Endometrial microvascular endothelial cells (primary cell): ENCODE data around the gene SOCS7. TPM values are rescaled to one million over a fixed set of nuclear protein-coding genes. Genes with fewer than 3 reads are reported as not detected.

Experiments used
- in situ Hi-C: cut with HindIII; loops from 2 replicates; pipeline ENCODE4 v1.10.0; 2017; ENCODE audit warnings: low sequenced_read_pairs, low pct_unique_long_range_greater_than_20kb; ENCODE audit errors: inconsistent ontology term
- total RNA-seq: library from RNA; depleted of rRNA; stranded (reverse); fragments of >200 nt; gene quantifications from one replicate; pipeline ENCODE4 v1.2.3, GENCODE V29; 2015; ENCODE audit errors: inconsistent ontology term

SOCS7 gene
- 12.4 TPM for total RNA-seq

- in situ Hi-C loops, result no loop called here
These were observed at the start of gene SOCS7 for GRCh38 chr17:38351412-38352222. SOCS7 (plus strand) TSS chr17:38351844; CDS start chr17:38352053, 209 bp downstream.

GRCh38 chr17:38315497-38315896, 36.1 kb upstream of the SOCS7 start:
- in situ Hi-C loops, result no loop called here

DNA sequence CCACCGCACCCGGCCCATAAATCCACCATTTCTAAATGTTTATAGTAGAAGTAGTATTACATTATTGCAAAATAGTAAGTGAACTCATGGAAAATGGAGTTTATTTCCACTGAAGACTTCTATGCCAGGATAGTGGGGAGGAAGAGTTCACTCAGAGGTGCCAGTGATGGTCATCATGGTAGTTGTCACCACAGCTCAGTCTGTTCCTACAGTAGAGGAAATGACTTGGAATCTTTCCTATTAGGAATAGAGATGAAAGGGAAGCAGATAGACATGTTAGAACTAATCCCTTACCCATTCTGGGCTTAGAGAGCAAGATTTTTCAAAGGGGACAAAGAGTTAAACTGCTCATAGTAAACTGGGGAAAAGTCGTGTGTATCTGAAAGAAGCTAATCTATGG, 34.6 kb upstream of the SOCS7 start:
- in situ Hi-C loops, result no loop called here

DNA sequence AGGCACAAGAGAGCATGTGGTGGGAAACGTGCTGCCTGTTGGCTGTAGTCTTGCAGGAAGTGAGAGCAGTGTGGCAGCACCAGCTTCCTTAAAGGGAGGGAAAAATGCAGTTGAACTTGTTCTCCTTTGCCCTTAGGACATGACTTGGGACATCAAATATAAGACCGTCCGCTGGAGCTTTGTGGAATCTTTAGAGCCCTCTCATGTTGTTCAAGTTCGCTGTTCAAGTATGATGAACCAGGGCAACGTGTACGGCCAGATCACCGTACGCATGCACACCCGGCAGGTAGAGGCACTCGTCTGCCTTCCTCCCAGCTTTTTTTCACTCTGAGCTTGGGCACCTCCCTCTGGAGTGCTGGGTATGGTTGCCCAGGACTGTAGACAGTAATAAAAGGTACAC, 31.2 kb upstream of the SOCS7 start:
- in situ Hi-C loops, result no loop called here

DNA sequence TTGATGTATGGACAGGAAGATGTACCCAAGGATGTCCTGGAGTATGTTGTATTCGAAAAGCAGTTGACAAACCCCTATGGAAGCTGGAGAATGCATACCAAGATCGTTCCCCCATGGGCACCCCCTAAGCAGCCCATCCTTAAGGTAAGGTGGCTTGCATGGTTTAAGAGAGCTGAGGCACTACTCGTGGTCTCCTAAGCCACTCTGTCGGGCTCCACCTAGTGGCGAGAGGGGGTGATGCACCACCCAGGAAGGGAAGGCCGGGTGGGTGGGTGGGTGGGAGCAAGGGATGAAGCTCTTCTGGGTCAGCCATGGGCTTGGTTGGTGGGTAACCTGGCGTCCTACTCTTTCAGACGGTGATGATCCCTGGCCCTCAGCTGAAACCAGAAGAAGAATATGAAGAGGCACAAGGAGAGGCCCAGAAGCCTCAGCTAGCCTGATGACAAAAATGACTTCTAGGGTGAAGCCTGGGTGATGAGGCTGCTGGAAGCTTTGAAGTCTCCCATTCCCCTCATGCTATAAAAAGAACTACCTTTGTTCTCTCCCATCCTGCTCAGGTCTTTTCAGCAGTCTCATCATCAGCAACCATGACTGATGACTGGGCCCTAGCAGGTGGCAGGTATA, 29.4 kb upstream of the SOCS7 start:
- in situ Hi-C loops, result no loop called here

DNA sequence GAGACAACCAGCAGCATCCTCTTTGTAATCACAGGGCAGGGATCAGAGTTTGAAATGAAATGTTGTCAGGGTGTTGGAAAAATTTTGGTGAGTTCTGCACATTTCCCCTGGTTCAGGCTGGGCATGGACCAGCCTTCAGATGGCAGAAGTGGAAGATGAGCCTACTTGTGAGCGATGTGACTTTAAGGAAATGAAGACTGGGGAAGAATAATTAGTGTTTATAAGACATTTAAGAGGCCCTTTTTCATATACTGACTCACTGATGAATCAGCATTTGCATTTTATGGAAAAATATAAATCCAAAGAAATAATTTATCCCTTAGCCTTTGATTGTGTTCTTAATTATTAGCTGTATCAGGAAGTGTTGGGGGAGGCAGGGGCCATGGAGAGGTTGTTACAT, 28.7 kb upstream of the SOCS7 start:
- in situ Hi-C loops, result no loop called here

GRCh38 chr17:38324141-38324697, 27.4 kb upstream of the SOCS7 start:
- in situ Hi-C loops, result no loop called here

DNA sequence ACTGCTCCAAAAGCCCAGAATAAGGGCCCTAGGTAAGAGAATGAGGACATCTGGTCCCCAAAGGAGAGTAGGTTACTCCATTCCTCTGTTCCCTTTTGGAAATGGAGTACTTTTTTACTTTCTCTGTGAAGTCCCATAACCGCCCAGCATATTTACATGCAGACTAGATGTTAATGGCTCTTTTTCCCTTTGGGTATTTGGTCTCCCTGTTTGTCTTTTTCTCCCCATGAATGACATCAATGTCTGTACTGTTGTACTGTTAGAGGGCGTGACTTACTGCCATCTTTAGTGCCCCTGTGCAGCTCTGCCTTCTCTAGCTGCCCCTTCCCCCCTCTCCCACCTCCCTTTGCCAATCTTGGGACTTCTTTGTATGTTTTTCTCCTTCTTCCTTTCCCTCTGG, 26.9 kb upstream of the SOCS7 start:
- in situ Hi-C loops, result no loop called here

GRCh38 chr17:38325221-38325851, 26.3 kb upstream of the SOCS7 start:
- in situ Hi-C loops, result no loop called here

DNA sequence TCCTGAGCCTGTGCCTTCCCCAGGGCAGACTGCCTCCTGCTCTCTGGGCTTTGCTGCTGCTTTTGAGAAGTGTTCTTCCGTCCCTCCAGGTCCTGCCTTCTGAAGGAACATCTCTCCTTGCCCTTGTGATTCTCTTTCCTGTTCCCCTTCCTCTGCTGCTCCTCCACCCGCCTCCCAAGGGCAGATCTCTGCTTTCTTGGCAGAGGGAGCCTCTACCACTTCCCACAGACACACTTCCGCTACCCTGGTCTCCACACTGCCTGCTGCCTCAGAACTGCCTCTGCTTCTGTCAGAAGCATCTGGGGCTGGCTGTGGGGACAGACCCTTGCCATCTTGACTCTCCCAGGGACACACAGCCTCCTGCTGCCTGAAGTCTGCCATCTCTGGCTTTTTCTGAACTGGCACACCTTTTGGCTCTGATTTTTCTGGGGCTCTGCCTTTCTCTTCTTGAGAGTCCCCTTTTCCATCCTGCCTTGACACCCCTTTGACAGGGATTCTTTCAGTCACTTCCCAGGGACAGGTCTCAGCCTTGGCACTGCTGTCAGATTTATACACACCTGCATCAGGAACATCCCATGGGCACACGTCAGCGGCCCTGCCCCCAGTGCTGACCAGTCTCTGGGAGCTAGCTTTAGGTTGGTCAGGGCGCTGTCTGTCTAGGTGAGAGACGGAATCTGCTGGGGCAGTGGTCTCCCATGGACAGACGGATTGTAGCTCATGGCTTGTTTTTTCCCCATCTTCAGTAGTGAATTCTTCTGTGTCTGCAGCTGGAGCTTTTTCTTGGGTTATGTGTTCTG, 24.4 kb upstream of the SOCS7 start:
- in situ Hi-C loops, result no loop called here

DNA sequence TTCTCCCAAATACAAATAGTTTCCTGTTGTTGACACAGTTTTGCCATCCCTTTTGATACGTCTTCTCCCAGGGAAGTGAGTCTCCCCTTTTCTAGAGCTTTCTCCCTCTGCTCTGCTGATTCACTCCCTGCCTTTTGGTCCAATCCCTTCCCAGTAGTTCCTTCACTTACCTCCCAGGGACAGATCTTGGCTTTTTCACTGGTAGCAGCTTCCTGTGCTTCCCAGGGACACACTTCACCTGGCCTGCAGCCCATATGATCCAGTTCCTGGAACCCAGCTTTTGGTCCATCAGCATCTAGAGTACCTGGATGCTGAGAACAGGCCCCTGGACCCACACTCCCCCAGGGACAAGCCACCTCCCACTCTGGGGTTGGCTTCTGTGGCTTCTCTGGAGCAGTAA, 23.7 kb upstream of the SOCS7 start:
- in situ Hi-C loops, result no loop called here

DNA sequence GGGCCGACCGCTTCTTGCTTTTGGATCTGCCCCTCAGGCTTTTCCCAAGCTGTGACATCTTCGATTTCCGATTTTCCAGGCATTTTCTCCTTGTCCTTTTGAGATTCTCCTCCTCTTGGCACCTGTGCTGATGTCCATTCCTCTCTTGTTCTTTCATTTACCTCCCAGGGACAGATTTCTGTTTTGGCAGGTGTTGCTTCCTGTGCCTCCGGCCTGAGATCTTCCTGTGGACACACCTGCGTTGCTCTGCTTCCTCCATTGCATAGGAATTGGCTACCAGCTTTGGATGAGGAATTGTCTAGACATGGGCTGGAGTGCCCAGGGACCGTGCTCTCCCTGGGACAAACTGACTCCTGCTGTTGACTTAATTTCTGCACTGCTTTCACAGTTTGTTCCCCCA, 23.0 kb upstream of the SOCS7 start:
- in situ Hi-C loops, result no loop called here

DNA sequence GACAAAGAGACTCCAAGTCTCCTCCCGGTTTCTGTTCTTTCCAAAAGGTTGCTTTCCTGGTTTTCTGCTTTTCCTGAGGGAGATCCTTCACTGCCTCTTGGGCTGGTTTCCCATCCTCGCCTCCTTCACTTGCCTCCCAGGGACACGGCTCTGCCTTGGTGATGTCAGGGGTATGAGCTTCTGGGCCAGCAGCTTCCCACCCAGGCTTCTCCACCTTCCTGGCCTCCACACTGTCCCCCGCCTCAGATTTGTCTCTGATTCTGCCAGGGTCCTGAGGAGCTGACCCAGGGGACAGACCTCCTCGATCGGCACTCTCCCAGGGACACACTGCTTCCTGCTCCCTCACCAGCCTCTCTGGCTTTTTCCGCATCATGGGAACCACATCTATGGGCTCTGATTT, 22.4 kb upstream of the SOCS7 start:
- in situ Hi-C loops, result no loop called here

DNA sequence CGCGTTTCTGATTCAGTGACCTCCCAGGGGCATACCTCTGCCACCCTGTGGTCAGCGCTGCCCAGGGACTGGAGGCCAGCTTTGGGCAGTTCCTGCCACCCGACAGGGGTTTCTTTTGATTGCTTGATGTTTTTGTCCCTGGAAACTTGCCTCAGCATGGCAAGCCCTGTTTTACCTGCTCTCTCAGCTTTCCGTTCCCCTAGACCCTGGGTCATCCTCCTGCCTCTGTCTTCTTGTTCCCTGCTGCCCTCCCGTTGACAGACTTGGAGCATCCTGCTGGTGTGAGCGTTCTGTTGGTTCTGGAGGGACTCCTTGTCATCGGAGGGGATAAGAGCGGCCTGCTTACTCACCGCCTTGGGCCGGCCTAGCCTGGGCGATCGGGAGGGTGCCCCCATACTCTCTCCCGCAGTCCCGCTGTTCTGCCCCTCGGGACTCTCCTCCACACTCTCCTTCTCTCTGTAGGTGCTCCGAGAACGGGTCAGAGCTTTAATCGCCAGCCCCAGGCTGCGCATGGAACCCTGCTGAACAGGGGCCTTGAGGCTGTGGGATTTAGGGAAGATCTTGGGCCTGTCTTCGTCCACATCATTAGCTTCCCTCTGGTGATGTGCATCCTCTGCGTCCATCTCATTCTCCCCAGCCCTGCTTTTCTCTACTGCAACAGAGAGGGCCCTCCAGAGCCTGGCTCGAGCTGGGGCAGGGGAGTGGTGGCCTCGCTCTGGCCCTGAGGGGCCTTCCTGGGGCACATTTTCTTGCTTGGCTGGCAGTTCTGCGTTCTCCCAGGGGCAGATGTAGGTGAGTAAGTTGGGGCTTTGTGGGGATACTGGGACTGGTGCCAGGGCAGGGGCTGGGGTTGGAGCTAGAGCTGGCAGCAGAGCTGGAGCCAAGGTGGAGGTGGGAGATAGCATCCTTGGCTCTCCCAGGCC, 21.6 kb upstream of the SOCS7 start:
- in situ Hi-C loops, result no loop called here

DNA sequence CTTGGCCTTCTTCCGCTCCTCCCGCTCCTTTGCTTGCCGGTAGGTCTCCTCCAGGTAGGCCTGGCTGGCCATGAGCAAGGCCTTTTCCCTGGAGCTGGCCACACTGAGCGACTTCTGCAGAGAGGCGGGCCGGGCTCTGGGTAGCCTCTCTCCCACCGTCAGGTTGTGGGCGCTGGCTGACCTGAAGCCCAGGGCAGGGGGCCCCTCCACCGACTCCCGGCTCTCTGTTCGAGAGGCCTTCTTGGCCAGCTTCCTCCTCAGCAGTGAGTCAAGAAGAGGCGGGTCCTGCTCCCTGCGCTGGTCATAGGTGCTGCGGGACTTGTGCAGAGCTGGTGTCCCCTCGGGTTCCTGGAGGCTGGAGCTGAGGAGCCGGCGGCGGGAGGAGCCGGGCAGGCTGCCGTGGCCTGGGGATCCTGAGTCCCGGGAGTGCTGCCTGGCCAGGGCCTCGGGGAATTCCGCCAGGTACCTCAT, 20.7 kb upstream of the SOCS7 start:
- in situ Hi-C loops, result no loop called here

- in situ Hi-C loops, result no loop called here
These were observed 18.9 kb upstream of the SOCS7 start for GRCh38 chr17:38332735-38333134.

- in situ Hi-C loops, result no loop called here
These were observed 17.9 kb upstream of the SOCS7 start for GRCh38 chr17:38333635-38334295.
